Vagina (tissue), 2 donors: Measurements from ENCODE around the gene NPPB.

Experiments used
- POLR2A ChIP-seq, 2 donors: fragments of 450-650 bp; IDR thresholded peaks; one replicate each; pipeline ENCODE4 v1.6.1; 2017; ENCODE audit warnings: antibody characterized with exemption in 2 of 2, mild to moderate bottlenecking in 2 of 2, moderate library complexity in 2 of 2
- POLR2AphosphoS5 ChIP-seq, 2 donors: sonication (generic); formaldehyde crosslinking; IDR thresholded peaks; one replicate each; pipeline ENCODE4 v1.9.0; 2017; ENCODE audit warnings: antibody characterized with exemption in 2 of 2, mild to moderate bottlenecking in 2 of 2, low read depth in 1 of 2; ENCODE audit not compliant: insufficient read depth in 1 of 2

DNA sequence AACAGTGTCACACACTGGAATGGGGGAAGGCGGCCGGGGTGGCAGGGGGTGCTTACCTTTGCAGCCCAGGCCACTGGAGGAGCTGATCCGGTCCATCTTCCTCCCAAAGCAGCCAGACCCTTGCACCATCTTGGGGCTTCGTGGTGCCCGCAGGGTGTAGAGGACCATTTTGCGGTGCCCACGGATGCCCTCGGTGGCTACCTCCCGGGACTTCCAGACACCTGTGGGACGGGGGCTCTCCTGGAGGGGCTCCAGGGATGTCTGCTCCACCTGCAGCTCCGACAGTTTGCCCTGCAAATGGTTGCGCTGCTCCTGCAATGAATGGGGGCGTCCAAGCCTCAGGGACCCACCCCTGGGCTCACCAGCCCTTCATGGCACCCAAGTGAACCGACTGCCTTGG is 587 bp downstream of the NPPB start:
- TF ChIP-seq POLR2AphosphoS5 (IDR thresholded peaks at IDR 0.05; ENCODE audit: insufficient read depth in 1 of 2, low read depth in 1 of 2), result no peak
- no peak for TF ChIP-seq POLR2A (IDR thresholded peaks at IDR 0.05)
